HL-60/S4 (cell line): Measurements from ENCODE around the gene DNAH7.

Experiments used
- in situ Hi-C: fragments of 300-500 bp; cut with MboI; formaldehyde crosslinking; loops from 2 replicates; pipeline ENCODE4 v1.14.3; 2022; ENCODE audit warnings: low sequenced_read_pairs

The DNAH7 gene

DNA sequence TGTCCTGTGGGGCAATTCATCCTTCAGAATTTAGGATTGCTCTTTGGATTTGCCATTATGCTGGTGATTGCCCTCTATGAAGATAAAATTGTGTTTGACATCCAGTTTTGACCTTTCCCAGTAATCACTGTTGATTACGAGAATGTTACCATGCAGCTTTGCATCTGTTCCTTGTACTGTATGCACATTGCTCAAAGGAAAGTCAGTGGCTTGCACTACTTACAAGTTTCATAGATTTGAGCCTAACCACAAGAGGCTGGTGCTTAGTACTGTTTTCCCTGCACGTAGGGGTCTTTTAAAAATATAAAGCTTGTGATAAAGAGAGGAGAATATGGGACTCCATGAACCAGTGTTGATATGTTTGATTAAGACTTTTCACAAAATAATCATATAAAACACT is 333.7 kb downstream of the DNAH7 start:
- in situ Hi-C loops: no loop called here

DNA sequence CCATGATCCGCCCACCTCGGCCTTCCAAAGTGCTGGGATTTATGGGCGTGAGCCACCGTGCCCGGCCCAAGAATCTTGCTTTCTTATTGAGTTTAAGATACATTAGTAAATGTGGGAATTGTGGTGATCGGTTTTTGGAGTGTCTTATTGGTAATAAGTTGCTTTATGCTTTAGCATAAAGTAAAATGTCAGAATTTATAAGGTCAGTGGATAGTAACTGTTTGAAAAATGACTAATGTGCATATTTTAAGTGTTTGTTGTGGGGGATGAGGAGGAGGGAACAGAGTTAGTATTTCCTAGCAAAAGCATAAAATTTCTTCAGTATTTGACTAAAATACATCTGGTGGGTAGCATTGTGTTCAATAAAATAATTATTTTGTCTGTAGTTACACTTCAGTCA is 334.2 kb downstream of the DNAH7 start:
- in situ Hi-C loops: no loop called here

DNA sequence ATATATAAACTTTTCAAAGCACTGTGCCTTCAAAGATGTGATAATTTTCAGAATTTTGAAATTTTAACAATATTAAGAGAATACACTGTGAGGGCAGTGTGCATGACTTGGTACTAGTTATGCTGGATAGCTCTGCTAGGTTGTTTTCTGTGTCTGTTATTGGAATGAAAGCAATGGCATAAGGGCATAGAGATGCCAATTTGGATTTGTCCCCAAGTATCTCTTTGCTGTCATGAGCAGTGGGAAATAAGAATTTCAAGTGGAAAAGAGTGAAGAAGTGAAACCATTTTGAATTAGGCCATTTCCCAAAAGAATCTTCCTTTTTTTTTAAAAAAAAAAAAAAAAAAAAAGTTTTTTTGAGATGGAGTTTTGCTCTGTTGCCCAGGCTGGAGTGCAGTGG is 334.8 kb downstream of the DNAH7 start:
- in situ Hi-C loops: no loop called here

DNA sequence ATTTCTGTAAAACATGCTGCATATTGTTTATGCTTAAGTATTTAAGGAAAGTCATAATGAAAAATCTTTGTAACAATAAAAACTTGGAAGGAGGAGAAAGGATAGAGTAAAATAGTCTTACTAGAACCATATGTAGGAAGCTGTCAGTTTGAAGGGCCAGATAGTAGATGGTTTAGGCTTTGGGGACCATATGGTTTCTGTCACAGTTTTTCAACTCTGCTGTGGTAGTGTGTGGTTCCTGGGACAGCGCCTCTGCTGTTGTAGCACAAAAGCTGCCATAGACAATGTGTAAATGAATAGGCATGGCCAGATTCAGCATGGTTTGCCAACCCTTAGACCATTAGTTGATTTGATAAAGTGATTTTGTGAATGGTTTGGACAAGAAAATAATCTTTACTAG is 336.1 kb downstream of the DNAH7 start:
- in situ Hi-C loops: no loop called here

DNA sequence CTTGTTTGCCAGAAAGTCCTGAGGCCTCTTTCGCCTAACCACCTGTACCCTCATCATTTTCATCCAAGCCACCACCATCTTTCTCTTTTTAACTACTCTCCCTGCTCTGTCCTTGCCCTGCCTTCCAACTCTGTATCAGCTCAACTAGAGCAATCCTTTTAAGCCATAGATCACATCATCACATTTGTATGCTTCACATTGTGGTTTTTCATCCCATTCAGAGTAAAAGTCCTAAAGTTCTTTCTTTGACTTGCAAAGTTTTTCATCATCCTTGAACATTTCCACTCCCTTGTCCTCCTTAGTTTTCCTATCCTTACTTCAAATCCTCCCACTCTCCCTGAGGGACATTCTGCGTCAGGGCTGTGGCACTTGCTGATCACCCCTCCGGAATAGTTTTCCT is 337.7 kb downstream of the DNAH7 start:
- in situ Hi-C loops: no loop called here

DNA sequence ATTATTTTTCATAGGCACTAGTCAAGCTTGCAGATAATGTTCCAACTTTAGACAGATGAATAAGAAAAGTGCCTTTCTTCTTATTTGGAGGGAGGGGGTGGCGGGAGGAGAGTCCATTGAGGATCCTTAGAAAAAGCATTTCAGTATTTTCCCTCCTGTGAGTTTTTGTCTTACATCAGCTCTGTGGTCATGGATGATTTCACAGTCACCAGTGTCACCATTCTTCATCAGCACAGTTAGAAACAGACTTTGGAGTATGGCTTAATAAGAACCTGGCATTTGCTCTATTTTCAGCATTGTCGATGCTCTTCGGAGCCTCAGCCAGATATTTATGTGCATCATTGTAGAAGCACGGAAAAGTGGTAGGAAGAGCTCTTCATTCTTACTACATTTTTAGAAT is 341.5 kb downstream of the DNAH7 start:
- in situ Hi-C loops: no loop called here

DNA sequence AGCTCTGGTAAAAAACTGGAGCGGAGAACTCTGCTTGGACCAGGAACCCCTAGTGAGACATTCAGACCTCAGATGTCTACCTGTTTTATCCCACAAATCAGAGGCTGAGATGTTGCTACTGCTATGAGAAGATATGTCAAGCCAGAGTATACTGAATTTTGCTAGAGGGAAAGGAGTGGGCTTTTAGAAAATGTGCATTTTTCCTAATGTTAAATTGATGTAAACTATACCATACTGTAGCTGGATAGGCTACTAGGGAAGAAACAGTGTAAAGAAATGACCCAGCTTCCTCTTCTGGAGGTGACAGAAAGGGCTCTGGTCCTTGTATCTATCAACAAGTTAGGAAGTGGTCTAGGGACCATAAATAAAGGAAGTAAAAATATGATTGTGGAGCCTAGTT is 346.6 kb downstream of the DNAH7 start:
- in situ Hi-C loops: no loop called here

DNA sequence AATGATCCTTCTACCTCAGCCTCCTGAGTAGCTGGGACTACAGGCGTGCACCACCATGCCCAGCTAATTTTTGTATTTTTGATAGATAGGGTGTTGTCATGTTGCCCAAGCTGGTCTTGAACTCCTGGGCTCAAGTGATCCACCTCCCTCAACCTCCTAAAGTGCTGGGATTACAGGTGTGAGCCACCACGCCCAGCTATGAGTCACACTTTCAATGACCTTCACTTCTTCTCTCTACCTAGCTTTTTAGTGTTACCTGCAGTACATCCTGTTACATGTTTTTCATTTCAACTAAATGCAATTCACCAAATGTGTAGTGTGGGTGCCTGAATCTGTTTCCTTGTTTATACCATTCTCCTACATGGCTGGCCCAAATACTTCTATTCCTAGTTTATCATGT is 347.6 kb downstream of the DNAH7 start:
- in situ Hi-C loops: no loop called here

DNA sequence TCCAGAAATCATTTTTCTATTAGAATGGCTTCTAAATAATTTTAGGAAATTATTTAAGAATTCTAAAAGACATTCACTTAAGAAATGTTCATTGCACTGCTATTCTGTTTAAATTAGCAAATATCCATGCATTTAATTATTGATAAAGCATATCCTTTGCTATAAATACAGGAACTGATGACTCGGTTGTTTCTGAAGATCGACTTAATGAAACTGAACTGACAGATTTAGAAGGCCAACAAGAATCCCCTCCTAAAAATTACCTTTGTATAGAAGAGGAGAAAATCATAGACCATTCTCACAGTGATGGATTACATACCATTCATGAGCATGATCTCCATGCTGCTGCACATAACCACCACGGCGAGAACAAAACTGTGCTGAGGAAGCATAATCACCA is 352.2 kb downstream of the DNAH7 start:
- in situ Hi-C loops: no loop called here

DNA sequence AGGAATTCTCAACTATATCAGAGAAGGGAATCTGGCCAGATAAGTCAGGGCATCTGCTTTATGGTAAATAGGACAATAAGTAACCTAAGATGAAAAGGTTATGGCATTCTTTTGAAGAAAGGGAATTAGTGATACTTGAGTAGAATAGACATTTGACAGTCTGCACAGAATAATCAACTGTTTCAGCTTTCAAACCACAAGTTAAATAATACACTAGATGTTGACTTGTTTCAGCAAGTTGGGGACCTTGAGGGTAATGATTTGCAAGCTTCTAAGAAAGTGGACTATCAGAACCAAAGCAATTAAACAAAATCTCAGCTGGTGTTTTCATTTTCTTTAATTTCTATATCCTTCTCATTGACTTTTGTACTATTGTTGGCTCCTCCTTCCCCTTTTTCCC is 357.2 kb downstream of the DNAH7 start:
- in situ Hi-C loops: no loop called here

DNA sequence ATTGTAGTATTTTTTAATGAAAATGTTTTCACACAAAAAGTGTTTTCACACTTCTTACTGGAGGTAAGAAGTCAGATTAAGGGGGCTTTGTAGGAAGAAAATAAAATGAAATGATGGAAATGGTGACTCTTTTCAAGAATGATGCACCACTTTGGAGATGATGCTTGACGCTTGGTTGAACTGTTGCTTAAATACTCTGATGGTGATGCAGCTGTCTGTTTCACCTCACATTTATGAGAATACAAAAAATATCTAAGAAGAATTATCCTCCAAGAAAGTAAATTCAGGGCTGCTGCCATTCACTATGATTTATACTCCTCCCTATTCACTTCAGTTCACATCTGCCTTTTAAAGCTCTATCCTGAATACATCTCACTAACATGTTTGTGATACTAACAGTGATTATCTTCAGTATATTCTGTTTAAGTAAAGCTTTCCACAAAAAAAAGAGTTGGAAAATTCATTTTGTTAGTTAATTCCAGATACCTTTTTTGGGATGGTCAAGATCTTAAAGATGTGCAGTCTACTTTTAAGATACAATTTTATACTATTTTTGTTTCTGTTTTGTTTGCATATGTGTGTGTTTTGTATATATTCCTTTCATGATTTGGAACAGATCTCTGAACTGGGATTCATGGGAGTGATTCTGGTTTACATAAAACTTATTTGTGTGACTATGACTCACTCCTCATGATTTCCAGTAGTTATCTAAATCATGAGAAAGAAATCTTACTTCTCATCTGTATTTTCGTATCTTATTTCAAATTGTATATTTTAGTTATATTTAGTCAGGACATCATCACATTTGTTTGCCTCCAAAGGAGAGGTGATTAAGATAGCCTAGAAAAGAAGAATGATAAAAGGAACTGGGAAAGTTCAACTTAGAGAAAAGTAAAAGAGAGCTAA is 358.5 kb downstream of the DNAH7 start:
- in situ Hi-C loops: no loop called here

DNA sequence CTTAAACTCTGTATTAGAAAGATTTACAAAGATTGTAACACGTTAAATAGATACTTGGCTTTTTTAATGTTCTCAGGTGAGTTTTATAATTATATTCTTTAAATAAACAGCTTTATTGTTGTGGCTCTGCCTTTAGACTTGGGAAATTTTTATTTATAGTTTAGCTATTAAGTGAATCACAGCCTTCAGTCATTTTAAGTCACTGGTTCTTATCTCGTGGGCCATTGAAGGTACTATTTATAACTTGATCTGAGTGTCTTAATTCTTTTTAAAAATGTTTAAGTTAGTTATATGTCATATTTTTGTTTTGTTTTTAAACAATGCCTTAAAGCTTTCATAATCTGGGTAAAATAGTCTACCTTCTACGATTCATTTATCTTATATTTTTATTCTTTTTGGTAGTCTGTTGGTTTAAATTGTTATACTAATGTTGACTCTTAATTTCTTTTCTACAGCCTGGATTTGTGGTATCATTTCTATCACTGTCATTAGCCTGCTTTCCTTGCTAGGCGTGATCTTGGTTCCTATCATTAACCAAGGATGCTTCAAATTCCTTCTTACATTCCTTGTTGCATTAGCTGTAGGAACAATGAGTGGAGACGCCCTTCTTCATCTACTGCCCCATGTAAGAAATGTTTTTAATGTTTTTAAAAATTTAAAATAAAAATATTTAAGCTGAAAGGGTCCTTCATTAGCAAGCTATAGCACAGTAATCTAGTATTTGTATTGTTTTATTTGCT is 362.3 kb downstream of the DNAH7 start:
- in situ Hi-C loops: no loop called here

DNA sequence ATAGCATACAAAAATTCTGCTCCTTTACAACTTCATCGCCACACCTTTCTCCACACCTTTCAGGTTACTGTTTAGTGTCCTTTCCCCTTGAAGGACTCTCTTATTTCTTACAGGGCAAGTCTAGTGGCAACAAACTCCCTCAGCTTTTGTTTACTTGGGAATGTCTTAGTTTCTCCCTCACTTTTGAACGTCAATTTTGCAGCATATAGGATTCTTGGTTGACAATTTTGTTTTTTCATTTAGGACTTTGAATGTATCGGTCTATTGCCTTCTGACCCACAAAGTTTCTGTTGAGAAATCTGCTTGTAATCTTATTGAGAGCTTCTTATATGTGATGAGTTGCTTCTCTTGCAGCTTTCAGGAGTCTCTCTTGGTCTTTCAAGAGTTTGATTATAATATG is 368.2 kb downstream of the DNAH7 start:
- in situ Hi-C loops: no loop called here

DNA sequence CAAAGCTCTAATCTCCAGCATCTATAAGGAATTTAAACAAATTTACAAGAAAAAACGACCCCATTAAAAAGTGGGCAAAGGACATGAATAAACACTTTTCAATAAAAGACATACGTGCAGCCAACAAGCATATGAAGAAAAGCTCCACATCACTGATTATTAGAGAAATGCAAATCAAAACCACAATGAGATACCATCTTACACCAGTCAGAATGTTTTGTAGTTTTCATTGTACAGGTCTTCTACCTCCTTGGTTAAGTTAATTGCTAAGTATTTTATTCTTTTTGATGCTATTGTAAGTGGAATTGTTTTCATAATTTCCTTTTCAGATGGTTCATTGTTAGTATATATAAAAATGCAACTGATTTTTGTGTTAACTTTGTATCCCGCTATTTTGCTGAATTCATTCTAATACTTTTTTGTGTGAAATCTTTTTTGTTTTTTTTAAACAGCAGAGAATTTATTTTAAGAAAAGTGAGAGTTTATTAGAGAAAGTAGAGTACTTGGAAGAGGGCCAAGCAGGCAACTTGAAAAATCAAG is 370.9 kb downstream of the DNAH7 start:
- in situ Hi-C loops: loop anchor here (25.0 kb wide), 1 partner anchor 365 kb away; the partner anchor contains the start of gene DNAH7

DNA sequence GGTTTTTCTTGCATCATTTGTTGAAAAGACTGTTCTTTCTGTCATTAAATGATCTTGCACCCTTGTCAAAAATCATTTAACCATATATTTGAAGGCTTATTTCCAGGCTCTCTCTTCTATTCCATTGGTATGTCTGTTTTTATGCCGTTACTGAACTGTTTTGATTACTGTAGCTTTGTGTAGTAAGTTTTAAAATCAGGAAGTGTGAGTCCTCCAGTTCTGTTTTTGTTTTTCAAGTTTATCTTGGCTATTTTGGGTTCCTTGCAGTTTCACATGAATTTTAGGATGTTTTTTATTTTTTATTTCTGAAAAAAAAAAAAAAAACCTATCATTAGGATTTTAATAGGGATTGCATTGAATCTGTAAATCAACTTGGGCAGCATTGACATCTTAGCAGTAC is 372.6 kb downstream of the DNAH7 start:
- in situ Hi-C loops: loop anchor here (25.0 kb wide), 1 partner anchor 366 kb away; the partner anchor contains the start of gene DNAH7

DNA sequence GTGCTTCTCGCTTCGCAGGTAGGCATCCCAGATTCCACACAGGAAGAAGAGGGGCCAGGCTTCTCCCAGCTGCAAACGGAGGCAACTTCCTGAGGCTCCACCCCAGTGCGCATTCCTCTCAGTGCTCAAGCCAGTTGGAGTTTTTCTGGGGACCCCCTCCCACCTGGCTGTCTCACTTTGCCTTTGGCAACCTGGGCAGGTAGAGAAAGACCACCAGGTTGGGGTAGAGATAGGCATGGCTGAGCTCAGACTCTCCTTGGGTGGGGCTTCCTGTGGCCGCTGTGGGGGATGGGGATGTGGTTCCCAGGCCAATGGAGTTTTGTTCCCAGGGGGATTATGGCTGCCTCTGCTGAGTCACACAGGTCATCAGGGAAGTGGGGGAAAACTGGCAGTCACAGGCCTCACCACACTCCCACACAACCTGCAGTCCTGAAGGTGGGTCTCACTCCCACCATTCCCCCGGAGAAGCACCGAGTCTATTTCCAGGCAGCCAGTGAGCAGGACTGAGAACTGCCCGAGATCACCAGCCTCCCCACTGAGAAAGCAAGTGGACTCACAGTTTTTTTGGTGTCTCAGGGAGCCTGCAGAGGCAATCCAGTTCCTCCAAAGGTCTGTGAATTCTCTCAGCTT is 373.5 kb downstream of the DNAH7 start:
- in situ Hi-C loops: loop anchor here (25.0 kb wide), 1 partner anchor 367 kb away; the partner anchor contains the start of gene DNAH7

DNA sequence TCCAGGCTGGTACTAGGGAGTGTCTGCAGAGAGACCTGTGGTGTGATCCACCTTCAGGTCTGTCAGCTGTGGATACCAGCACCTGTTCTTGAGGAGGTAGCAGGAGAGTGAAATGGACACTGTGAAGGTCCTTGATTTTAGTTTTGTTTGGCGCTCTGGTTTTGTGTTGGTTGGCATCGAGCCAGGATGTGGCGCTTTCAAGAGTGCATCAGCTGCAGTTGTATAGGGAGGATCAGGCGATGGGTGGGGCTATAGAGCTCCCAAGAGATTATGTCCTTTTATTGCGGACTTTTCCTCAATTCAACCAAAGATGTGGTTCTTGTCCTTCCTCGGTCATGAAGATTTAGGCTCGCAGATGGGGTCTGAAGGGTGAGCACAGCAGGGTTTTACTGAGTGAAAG is 374.1 kb downstream of the DNAH7 start:
- in situ Hi-C loops: loop anchor here (25.0 kb wide), 1 partner anchor 368 kb away; the partner anchor contains the start of gene DNAH7

DNA sequence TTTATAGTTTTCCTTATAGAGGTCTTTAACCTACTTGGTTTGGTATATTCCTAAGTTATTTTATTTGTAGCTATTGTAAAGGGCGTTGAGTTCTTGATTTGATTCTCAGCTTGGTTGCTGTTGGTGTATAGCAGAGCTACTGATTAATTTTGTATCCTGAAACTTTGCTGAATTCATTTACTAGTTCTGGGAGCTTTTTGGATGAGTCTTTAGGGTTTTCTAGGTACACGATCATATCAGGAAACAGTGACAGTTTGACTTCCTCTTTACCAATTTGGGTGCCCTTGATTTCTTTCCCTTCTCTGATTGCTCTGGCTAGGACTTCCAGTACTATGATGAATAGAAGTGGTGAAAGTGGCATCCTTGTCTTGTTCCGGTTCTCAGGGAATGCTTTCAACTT is 376.1 kb downstream of the DNAH7 start:
- in situ Hi-C loops: loop anchor here (25.0 kb wide), 1 partner anchor 370 kb away; the partner anchor contains the start of gene DNAH7
